ENCODE data around the gene LTBP1. TPM values are rescaled to one million over a fixed set of nuclear protein-coding genes. Genes with fewer than 3 reads are reported as not detected.

The LTBP1 gene
- total and polyA plus RNA-seq, 10 of the 15 experiments (the other 5 are each of a cell fraction or from before 2014, with no cell fraction given), result 0.01 to 0.28 (median 0.12) TPM; not detected in 2

- BruUV-seq (replicated peaks), result no TSS peak
- Histone ChIP-seq H3K36me3 (ENCODE audit: control insufficient read depth in 2 of 2, insufficient read depth in 2 of 2, low read length in 1 of 2) (no peaks in the 10 kb centered on the region), H3K79me2 (ENCODE audit: control insufficient read depth, insufficient read depth, low read length) (no peaks in the 10 kb centered on the region), H3K27me3 (replicated peaks in 1 of 2; ENCODE audit: control insufficient read depth in 2 of 2, insufficient read depth in 2 of 2, low read length in 1 of 2) (no peaks in the 10 kb centered on the region), H3K9ac (ENCODE audit: control insufficient read depth, insufficient read depth, low read length) (no peak overlapping the region), H3K4me3 (no peak overlapping the region), H3K27ac (ENCODE audit: control insufficient read depth, insufficient read depth) (no peak overlapping the region), H3K4me1 (ENCODE audit: control insufficient read depth, insufficient read depth, low read length) (no peaks in the 10 kb centered on the region), H3K9me3 (replicated peaks; ENCODE audit: control insufficient read depth, insufficient read depth, low read length) (no peaks in the 10 kb centered on the region), H2AFZ (ENCODE audit: control insufficient read depth, low read depth, low read length) (no peak overlapping the region), H4K20me1 (ENCODE audit: control insufficient read depth, insufficient read depth) (no peaks in the 10 kb centered on the region), H3K4me2 (ENCODE audit: control insufficient read depth, insufficient read depth) (no peak overlapping the region)
- in situ Hi-C loops (cut with MboI) (no loop called here), intact Hi-C loops (cut with micrococcal nuclease; ENCODE audit: unreplicated experiment) (no loop called here)
- ChIA-PET RAD21 (ENCODE audit: unreplicated experiment) (interaction anchor here (0.7 kb wide), 1 partner anchor 138 kb away, joined by 3 read pairs; no protein-coding TSS in a partner anchor), CTCF (interaction anchor here (1.4 to 1.5 kb wide), 2 partner anchors 31 to 138 kb away, joined by 5 to 7 read pairs; no protein-coding TSS in a partner anchor), SMC1A (ENCODE audit: uncharacterized antibody, unreplicated experiment) (interaction anchor here (1.1 to 6.0 kb wide), 3 partner anchors 13 to 138 kb away, joined by 3 to 46 read pairs (median 4); no protein-coding TSS in a partner anchor), POLR2A (no interaction called here)
- FAIRE-seq (no peak), DNase-seq (ENCODE audit: low read depth, low spot score) (no peak), ATAC-seq (no peak)
- TF ChIP-seq, protein P1, sequence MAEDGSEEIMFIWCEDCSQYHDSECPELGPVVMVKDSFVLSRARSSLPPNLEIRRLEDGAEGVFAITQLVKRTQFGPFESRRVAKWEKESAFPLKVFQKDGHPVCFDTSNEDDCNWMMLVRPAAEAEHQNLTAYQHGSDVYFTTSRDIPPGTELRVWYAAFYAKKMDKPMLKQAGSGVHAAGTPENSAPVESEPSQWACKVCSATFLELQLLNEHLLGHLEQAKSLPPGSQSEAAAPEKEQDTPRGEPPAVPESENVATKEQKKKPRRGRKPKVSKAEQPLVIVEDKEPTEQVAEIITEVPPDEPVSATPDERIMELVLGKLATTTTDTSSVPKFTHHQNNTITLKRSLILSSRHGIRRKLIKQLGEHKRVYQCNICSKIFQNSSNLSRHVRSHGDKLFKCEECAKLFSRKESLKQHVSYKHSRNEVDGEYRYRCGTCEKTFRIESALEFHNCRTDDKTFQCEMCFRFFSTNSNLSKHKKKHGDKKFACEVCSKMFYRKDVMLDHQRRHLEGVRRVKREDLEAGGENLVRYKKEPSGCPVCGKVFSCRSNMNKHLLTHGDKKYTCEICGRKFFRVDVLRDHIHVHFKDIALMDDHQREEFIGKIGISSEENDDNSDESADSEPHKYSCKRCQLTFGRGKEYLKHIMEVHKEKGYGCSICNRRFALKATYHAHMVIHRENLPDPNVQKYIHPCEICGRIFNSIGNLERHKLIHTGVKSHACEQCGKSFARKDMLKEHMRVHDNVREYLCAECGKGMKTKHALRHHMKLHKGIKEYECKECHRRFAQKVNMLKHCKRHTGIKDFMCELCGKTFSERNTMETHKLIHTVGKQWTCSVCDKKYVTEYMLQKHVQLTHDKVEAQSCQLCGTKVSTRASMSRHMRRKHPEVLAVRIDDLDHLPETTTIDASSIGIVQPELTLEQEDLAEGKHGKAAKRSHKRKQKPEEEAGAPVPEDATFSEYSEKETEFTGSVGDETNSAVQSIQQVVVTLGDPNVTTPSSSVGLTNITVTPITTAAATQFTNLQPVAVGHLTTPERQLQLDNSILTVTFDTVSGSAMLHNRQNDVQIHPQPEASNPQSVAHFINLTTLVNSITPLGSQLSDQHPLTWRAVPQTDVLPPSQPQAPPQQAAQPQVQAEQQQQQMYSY (CRISPR knock-in tag; IDR thresholded peaks at IDR 0.05), result no peak
- WGBS (ENCODE audit: insufficient coverage, insufficient replicate concordance, low lambda C conversion rate, missing lambda C conversion rate), result 0% methylated on average over 2 of the region's 2 CpGs
Measured at GRCh38 chr2:33444967-33445366, 498.2 kb downstream of the LTBP1 start.

Measured in GM12878 (cell line).